Posterior cingulate gyrus (tissue), 11 donors: Measurements from ENCODE around the gene NEU3.
A peak's percentile ranks its signal among the peaks of the same experiment; 100 is the strongest.
"Not testable (repeated sequence)": the region's sequence is repeated elsewhere in the genome, so short reads cannot be mapped to it uniquely, and the experiment has no call there.

Source experiments
- DNase-seq, 10 donors: peaks; one replicate each; pipeline versions ENCODE4 v3.0.0 to v3.0.0-alpha.2; 2020 to 2021; ENCODE audit warnings: mixed read lengths in 3 of 10
- intact Hi-C: fragments of 100-400 bp; cut with DNase I; formaldehyde crosslinking; loops from one replicate; pipeline ENCODE4 v1.15.1; 2023

NEU3 gene

GRCh38 chr11:74981888-74982287, 6.8 kb upstream of the NEU3 start:
- DNase-seq = no peak

GRCh38 chr11:74984070-74984469, 4.7 kb upstream of the NEU3 start:
- no peak for DNase-seq
- intact Hi-C loops = no loop called here

More at GRCh38 chr11:74981888-74982287, 6.8 kb upstream of the NEU3 start:
- intact Hi-C loops = no loop called here

GRCh38 chr11:74984730-74985129, 4.0 kb upstream of the NEU3 start:
- no peak for DNase-seq
- intact Hi-C loops = no loop called here

- intact Hi-C loops = no loop called here
- DNase-seq = peak in 1 of 10 donors; percentile 55
Measured at GRCh38 chr11:74989260-74989638, 516 bp downstream of the NEU3 start.

GRCh38 chr11:74990150-74990549, 1.4 kb downstream of the NEU3 start:
- intact Hi-C loops, DNase-seq: not testable (repeated sequence)

GRCh38 chr11:74990941-74991340, 2.2 kb downstream of the NEU3 start:
- no peak for DNase-seq
- intact Hi-C loops = no loop called here

- DNase-seq = peak in 1 of 10 donors; percentile 26
- intact Hi-C loops = no loop called here
Measured at GRCh38 chr11:74992852-74993251, 4.1 kb downstream of the NEU3 start.

GRCh38 chr11:75000975-75001354, 12.2 kb downstream of the NEU3 start:
- intact Hi-C loops = no loop called here

GRCh38 chr11:75001686-75002085, 13.0 kb downstream of the NEU3 start:
- DNase-seq = no peak
- intact Hi-C loops = no loop called here

More at GRCh38 chr11:75000975-75001354, 12.2 kb downstream of the NEU3 start:
- DNase-seq = no peak

GRCh38 chr11:75002516-75002915, 13.8 kb downstream of the NEU3 start:
- intact Hi-C loops = no loop called here
- no peak for DNase-seq

- intact Hi-C loops = no loop called here
- no peak for DNase-seq
Measured at GRCh38 chr11:75004215-75004614, 15.5 kb downstream of the NEU3 start.

GRCh38 chr11:75011357-75011756, 22.6 kb downstream of the NEU3 start:
- intact Hi-C loops = no loop called here
- DNase-seq = no peak

GRCh38 chr11:75011872-75012271, 23.1 kb downstream of the NEU3 start:
- intact Hi-C loops = no loop called here
- DNase-seq = no peak

- intact Hi-C loops = no loop called here
- no peak for DNase-seq
Measured at GRCh38 chr11:75013051-75013450, 24.3 kb downstream of the NEU3 start.

- intact Hi-C loops = no loop called here
- DNase-seq = no peak
Measured at GRCh38 chr11:75014129-75014528, 25.4 kb downstream of the NEU3 start.

- intact Hi-C loops, DNase-seq: not testable (repeated sequence)
Measured at GRCh38 chr11:75019200-75019599, 30.5 kb downstream of the NEU3 start.

GRCh38 chr11:75020328-75020727, 31.6 kb downstream of the NEU3 start:
- intact Hi-C loops = loop anchor here (5.0 kb wide), 1 partner anchor 122 kb away; no protein-coding TSS in a partner anchor
- DNase-seq = not testable (repeated sequence)

- intact Hi-C loops = loop anchor here (2.0 to 5.0 kb wide), 2 partner anchors 120 to 183 kb away; no protein-coding TSS in a partner anchor
- DNase-seq = no peak
Measured at GRCh38 chr11:75022296-75022695, 33.6 kb downstream of the NEU3 start.

GRCh38 chr11:75022759-75023396, 34.1 kb downstream of the NEU3 start:
- intact Hi-C loops = loop anchor here (1.0 to 5.0 kb wide), 4 partner anchors 9 to 225 kb away; no protein-coding TSS in a partner anchor
- DNase-seq = peak; percentile 72 to 98 (median 88)

- intact Hi-C loops = loop anchor here (1.0 to 5.0 kb wide), 4 partner anchors 9 to 225 kb away; no protein-coding TSS in a partner anchor
- DNase-seq = peak in 2 of 10 donors; percentile 21 to 41
Measured at GRCh38 chr11:75023446-75024067, 34.8 kb downstream of the NEU3 start.

GRCh38 chr11:75024068-75024449, 35.3 kb downstream of the NEU3 start:
- peak in 5 of 10 donors; percentile 16 to 88 (median 22) for DNase-seq

GRCh38 chr11:75024764-75025211, 36.1 kb downstream of the NEU3 start:
- intact Hi-C loops = loop anchor here (5.0 kb wide), 1 partner anchor 118 kb away; no protein-coding TSS in a partner anchor
- peak in 6 of 10 donors; percentile 13 to 87 (median 27) for DNase-seq

More at GRCh38 chr11:75024068-75024449, 35.3 kb downstream of the NEU3 start:
- intact Hi-C loops = loop anchor here (5.0 kb wide), 1 partner anchor 118 kb away; no protein-coding TSS in a partner anchor
